ENCODE measurements around the gene KCTD18. TPM values are rescaled to one million over a fixed set of nuclear protein-coding genes. Genes with fewer than 3 reads are reported as not detected.

The KCTD18 gene
- total and polyA plus RNA-seq, 12 donors = 5.0 to 16.5 (median 9.9) TPM

- DNase-seq = peak in 1 of 2 donors; percentile 40
- TF ChIP-seq CTCF (IDR thresholded peaks at IDR 0.05) = no peak
- peak overlapping the region in 6 of 10 donors; percentile 11 to 76 (median 44) for H3K27ac ChIP-seq
- ATAC-seq = peak; percentile 66 to 92 (median 81)
- no peaks in the 10 kb centered on the region for H3K27me3 ChIP-seq
- no peaks in the 10 kb centered on the region for H3K9me3 ChIP-seq
- H3K36me3 ChIP-seq = peaks cover 0 to 95% (median 29%) of the 10 kb centered on the region in 9 donors
- 71 to 75% methylated on average over 12 of the region's 12 CpGs for WGBS, 2 donors
- intact Hi-C loops (cut with DNase I) = no loop called here
- H3K4me1 ChIP-seq = peaks cover 0 to 15% (median 0%) of the 10 kb centered on the region in 9 donors
- H3K4me3 ChIP-seq = peak overlapping the region in 1 of 10 donors; percentile 7
These were observed 43.1 kb downstream of the KCTD18 start for GRCh38 chr2:200466425-200467418.

DNA sequence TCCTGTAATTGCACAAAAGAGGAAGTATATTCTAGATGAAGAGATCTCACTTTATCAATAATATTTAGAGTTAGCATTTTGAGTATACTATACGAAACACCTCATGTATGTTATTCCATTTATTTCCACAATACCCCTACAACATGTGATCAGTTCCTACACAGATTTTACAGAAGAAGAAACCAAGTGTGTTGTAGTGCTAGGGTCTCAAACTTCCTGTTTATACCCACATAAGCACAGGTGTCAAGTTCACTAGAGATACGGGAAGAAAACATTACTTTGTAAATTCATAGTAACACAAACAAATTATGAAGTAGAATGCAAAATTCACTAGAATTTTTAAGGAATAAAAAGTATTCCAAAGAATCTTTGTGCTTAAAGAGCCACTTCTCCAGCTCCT, 46.4 kb downstream of the KCTD18 start:
- ATAC-seq (no peak), DNase-seq (no peak)
- 88 to 94% methylated on average over 2 of the region's 2 CpGs for WGBS, 2 donors
- H3K4me3 ChIP-seq = no peak overlapping the region
- intact Hi-C loops (cut with DNase I) = no loop called here
- H3K27ac ChIP-seq = no peak overlapping the region
- no peak for TF ChIP-seq CTCF (IDR thresholded peaks at IDR 0.05)
- no peaks in the 10 kb centered on the region for H3K9me3 ChIP-seq
- peaks cover 0 to 15% (median 0%) of the 10 kb centered on the region in 9 donors for H3K4me1 ChIP-seq
- no peaks in the 10 kb centered on the region for H3K27me3 ChIP-seq
- H3K36me3 ChIP-seq = peaks cover 0 to 88% (median 14%) of the 10 kb centered on the region in 9 donors

DNA sequence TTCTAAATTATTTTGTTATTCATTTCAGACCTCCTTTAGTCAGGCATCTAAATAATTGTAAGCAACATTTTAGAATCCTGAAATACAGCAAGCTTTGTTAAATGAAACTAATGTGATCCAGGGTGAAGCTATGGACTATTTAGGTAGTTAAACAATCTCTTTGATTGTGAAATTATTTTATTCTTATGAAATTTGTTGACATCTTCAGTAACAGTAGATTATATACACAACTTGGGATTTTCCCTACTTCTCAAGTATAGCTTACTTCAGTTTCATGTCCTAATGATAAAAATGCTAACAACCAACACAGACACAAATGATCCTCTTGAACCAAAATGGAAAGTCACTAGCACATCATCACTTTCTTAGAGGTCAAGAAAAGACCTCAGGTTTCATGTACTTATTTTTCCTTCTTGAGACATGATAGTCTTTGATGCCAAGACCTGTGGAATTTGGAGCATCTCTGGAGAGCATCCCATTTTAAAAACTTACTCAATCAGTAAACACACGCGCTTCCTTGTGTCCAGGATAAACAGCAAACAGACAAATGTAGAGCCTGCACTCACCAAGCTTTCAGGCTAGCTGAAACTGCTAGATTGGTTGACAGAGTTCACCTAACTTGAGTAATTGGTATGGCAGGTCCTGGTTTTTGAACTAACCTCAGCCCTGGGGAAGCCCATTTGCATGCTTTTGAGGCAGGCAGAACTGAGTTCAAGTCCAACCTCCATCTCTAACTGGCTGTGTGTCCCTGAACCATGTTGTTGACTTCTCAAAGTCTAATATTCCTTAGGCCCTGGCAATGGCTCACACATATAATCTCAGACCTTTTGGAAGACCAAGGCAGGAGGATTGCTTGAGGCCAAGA, 47.8 kb downstream of the KCTD18 start:
- peaks cover 0 to 9% (median 0%) of the 10 kb centered on the region in 9 donors for H3K4me1 ChIP-seq
- H3K4me3 ChIP-seq = no peak overlapping the region
- no peaks in the 10 kb centered on the region for H3K9me3 ChIP-seq
- no peak overlapping the region for H3K27ac ChIP-seq
- no peak for DNase-seq
- TF ChIP-seq CTCF (IDR thresholded peaks at IDR 0.05) = no peak
- 98% methylated on average over 2 of the region's 2 CpGs for WGBS, 2 donors
- H3K36me3 ChIP-seq = peaks cover 0 to 76% (median 6%) of the 10 kb centered on the region in 9 donors
- intact Hi-C loops (cut with DNase I) = no loop called here
- ATAC-seq = no peak
- no peaks in the 10 kb centered on the region for H3K27me3 ChIP-seq

DNA sequence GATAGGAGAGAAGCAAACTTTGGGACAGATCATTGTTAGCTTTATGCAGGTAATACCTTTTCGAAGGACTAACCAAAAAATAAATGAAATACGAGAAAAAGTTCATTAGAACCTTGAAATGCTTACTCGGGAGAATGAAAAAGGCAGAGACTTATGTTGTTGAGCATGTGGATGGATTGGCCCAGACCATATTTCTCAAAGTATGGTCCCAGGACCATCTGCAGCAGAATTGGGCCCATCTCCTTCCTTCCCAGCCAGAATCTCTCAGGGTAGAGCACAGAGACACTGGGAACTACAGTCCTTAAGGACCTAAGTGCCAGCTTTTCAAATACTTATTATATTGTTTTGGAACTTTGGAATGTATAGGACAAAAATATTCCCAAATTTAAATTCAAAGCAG, 50.8 kb downstream of the KCTD18 start:
- no peaks in the 10 kb centered on the region for H3K9me3 ChIP-seq
- 63 to 94% methylated on average over 3 of the region's 3 CpGs for whole genome bisulfite sequencing, 2 donors
- peaks cover 0 to 55% (median 6%) of the 10 kb centered on the region in 9 donors for H3K36me3 ChIP-seq
- no peak overlapping the region for H3K27ac ChIP-seq
- H3K27me3 ChIP-seq = no peaks in the 10 kb centered on the region
- no peak for DNase-seq
- H3K4me1 ChIP-seq = peaks cover 0 to 26% (median 12%) of the 10 kb centered on the region in 9 donors
- no peak for TF ChIP-seq CTCF (IDR thresholded peaks at IDR 0.05)
- intact Hi-C loops (cut with DNase I) = loop anchor here in 1 of 10 donors (10.0 kb wide), 1 partner anchor 154 kb away; the partner anchor contains the start of gene SPATS2L
- no peak for ATAC-seq
- H3K4me3 ChIP-seq = no peak overlapping the region
